Transverse colon (tissue), 4 donors: ENCODE results near the gene DAO. TPM values are rescaled to one million over a fixed set of nuclear protein-coding genes. Genes with fewer than 3 reads are reported as not detected.

Source experiments
- DNase-seq: peaks from one replicate; pipeline ENCODE4 v3.0.0-alpha.2; 2019
- H3K27ac ChIP-seq, 4 donors: fragments of 200-600 bp; sonication (generic); 2 replicates each; pipeline ENCODE4 v1.5.1; 2016 to 2018; ENCODE audit warnings: inconsistent platforms in 4 of 4
- H3K27me3 ChIP-seq: fragments of 200-600 bp; sonication (generic); 2 replicates; pipeline ENCODE4 v1.5.1; 2017; ENCODE audit warnings: inconsistent platforms
- H3K36me3 ChIP-seq, 4 donors: fragments of 200-600 bp; sonication (generic); 2 replicates each; pipeline ENCODE4 v1.5.1; 2017 to 2019; ENCODE audit warnings: inconsistent platforms in 4 of 4
- H3K4me1 ChIP-seq, 4 donors: fragments of 200-600 bp; sonication (generic); 2 replicates each; pipeline ENCODE4 v1.5.1; 2017 to 2020; ENCODE audit warnings: inconsistent platforms in 4 of 4
- H3K4me3 ChIP-seq, 4 donors: fragments of 200-600 bp; sonication (generic); 1 replicate in 1 of 4; 2 replicates in 3 of 4; pipeline versions ENCODE4 v1.5.1 to v1.6.1; 2017 to 2019; ENCODE audit warnings: inconsistent platforms in 4 of 4
- H3K9me3 ChIP-seq, 2 donors: fragments of 200-600 bp; sonication (generic); 2 replicates each; pipeline ENCODE4 v1.5.1; 2017 to 2019; ENCODE audit warnings: inconsistent platforms in 2 of 2
- CTCF ChIP-seq, 5 experiments: fragments of 200-600 bp in 3 of 5; fragments of 450-650 bp in 2 of 5; sonication (generic) in 3 of 5; IDR thresholded peaks; 1 replicate in 2 of 5; 2 replicates in 3 of 5; pipeline ENCODE4 v1.5.1; 2016 to 2017; ENCODE audit warnings: antibody characterized with exemption in 5 of 5, inconsistent platforms in 3 of 5, mild to moderate bottlenecking in 2 of 5, moderate library complexity in 1 of 5
- EP300 ChIP-seq: sonication (generic); formaldehyde crosslinking; IDR thresholded peaks from one replicate; pipeline ENCODE4 v1.6.1; 2017; ENCODE audit warnings: antibody characterized with exemption, low read depth
- POLR2A ChIP-seq: fragments of 450-650 bp; IDR thresholded peaks from one replicate; pipeline ENCODE4 v1.6.1; 2016; ENCODE audit warnings: antibody characterized with exemption, mild to moderate bottlenecking, moderate library complexity
- POLR2AphosphoS5 ChIP-seq, 3 donors: sonication (generic); formaldehyde crosslinking; IDR thresholded peaks; one replicate each; pipeline ENCODE4 v1.6.1; 2016; ENCODE audit warnings: antibody characterized with exemption in 3 of 3
- WGBS, 2 donors: methylation state at CpG; one replicate each; pipeline ENCODE4 v1.1.5; 2018; ENCODE audit warnings: low coverage in 1 of 2; 5-methylcytosine and 5-hydroxymethylcytosine counted together
- in situ Hi-C, 4 donors: fragments of 200-750 bp; cut with MboI; loops; one replicate each; pipeline versions ENCODE4 v1.15.0 to v1.15.1; 2017; ENCODE audit warnings: low sequenced_read_pairs in 3 of 4, low pct_ligation_motif_present in 1 of 4, low pct_unique_long_range_greater_than_20kb in 1 of 4
- intact Hi-C: fragments of 100-400 bp; cut with DNase I; formaldehyde crosslinking; loops from one replicate; pipeline ENCODE4 v1.15.1; 2023; ENCODE audit warnings: low total_unique reads
- total RNA-seq, 4 donors: library from RNA; depleted of rRNA; stranded (reverse); fragments of >200 nt; gene quantifications; one replicate each; pipeline ENCODE4 v1.1.0, GENCODE V29; 2016

DAO gene
- total RNA-seq, 4 donors from 2014 or later = 3.7 to 7.1 (median 4.4) TPM; not detected in 1

- intact Hi-C loops (no loop called here), in situ Hi-C loops (no loop called here)
- H3K4me1 ChIP-seq = peaks cover 0 to 14% (median 2%) of the 10 kb centered on the region in 4 donors
- no peak overlapping the region for H3K27ac ChIP-seq
- H3K9me3 ChIP-seq = no peaks in the 10 kb centered on the region
- H3K4me3 ChIP-seq = no peak overlapping the region
- 24 to 54% methylated on average over 1 of the region's 1 CpG for WGBS, 2 donors
- TF ChIP-seq POLR2AphosphoS5 (IDR thresholded peaks at IDR 0.05) (no peak), CTCF (IDR thresholded peaks at IDR 0.05) (no peak), EP300 (no peak), POLR2A (no peak)
- no peak for DNase-seq
- no peaks in the 10 kb centered on the region for H3K36me3 ChIP-seq
- no peaks in the 10 kb centered on the region for H3K27me3 ChIP-seq
Measured at GRCh38 chr12:108875280-108875679, 4.6 kb upstream of the DAO start.

DNA sequence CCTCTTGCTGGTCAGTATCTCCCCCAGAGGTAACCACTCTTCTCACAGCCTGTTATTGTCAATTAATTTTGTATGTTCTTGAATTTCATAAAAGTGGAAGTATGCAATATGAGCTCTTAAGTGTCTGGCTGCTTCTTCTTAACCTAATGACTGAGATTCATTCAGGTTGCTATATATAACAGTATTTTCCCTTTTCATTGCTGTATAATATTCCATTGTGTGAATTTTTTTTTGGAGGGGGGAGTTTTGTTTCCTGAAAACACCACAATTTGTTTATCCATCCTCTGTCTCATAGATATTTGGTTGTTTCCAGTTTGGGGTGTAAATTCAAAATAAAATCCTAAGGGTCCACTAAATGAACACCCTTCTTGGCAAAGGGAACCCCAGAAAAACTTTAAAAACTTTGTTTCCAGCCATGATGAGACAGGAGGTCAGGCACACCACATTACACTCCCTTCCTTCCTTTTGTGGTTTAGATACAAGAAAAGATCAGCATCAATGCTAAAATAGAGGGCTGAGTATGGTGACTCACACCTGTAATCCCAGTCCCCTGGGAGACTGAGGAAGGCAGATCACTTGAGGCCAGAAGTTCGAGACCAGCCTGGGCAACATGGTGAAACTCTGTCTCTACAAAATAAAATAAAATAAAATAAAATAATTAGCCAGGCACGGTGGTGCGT is 4.1 kb upstream of the DAO start:
- Histone ChIP-seq H3K27ac (no peak overlapping the region), H3K36me3 (no peaks in the 10 kb centered on the region), H3K4me1 (peaks cover 0 to 12% (median 2%) of the 10 kb centered on the region in 4 donors), H3K27me3 (no peaks in the 10 kb centered on the region), H3K9me3 (no peaks in the 10 kb centered on the region), H3K4me3 (no peak overlapping the region)
- intact Hi-C loops = no loop called here
- 66 to 83% methylated on average over 3 of the region's 3 CpGs for WGBS, 2 donors
- no peak for TF ChIP-seq POLR2A
- no peak for TF ChIP-seq CTCF (IDR thresholded peaks at IDR 0.05)
- no peak for TF ChIP-seq EP300
- no peak for TF ChIP-seq POLR2AphosphoS5 (IDR thresholded peaks at IDR 0.05)
- no peak for DNase-seq
- in situ Hi-C loops = no loop called here

GRCh38 chr12:108876550-108876949 is 3.3 kb upstream of the DAO start:
- H3K9me3 ChIP-seq = no peaks in the 10 kb centered on the region
- intact Hi-C loops = no loop called here
- in situ Hi-C loops = no loop called here

DNA sequence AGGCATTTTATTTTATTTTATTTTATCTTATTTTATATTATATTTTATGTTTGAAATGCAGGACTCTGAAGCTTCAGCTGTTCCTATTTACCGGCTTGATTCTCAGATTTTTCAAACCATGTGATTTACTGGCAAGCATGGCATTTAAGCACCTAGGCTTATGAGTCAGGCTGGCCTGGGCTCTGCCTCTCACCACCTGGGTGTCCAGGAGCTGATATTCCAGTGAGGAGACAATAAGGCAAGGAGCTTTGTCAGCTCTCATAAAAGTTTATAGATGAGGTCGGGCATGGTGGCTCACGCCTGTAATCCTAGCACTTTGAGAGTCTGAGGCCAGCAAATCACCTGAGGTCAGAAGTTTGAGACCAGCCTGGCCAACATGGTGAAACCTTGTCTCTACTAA is 2.1 kb downstream of the DAO start:
- in situ Hi-C loops (loop anchor here in 1 of 4 donors (10.0 kb wide), 1 partner anchor 73 kb away; no protein-coding TSS in a partner anchor), intact Hi-C loops (no loop called here)
- Histone ChIP-seq H3K4me3 (no peak overlapping the region), H3K9me3 (no peaks in the 10 kb centered on the region), H3K36me3 (no peaks in the 10 kb centered on the region), H3K4me1 (peaks cover 0 to 7% (median 2%) of the 10 kb centered on the region in 4 donors), H3K27ac (no peak overlapping the region), H3K27me3 (no peaks in the 10 kb centered on the region)
- TF ChIP-seq POLR2AphosphoS5 (IDR thresholded peaks at IDR 0.05) (no peak), POLR2A (no peak), CTCF (IDR thresholded peaks at IDR 0.05) (no peak), EP300 (no peak)
- no peak for DNase-seq
- 47 to 58% methylated on average over 3 of the region's 3 CpGs for WGBS, 2 donors

More at GRCh38 chr12:108876550-108876949, 3.3 kb upstream of the DAO start:
- Histone ChIP-seq H3K36me3 (no peaks in the 10 kb centered on the region), H3K27me3 (no peaks in the 10 kb centered on the region), H3K4me3 (no peak overlapping the region), H3K4me1 (peaks cover 0 to 7% (median 2%) of the 10 kb centered on the region in 4 donors), H3K27ac (no peak overlapping the region)
- 88 to 100% methylated on average over 1 to 3 of the region's 3 CpGs for WGBS, 2 donors
- TF ChIP-seq POLR2A (no peak), CTCF (IDR thresholded peaks at IDR 0.05) (no peak), EP300 (no peak), POLR2AphosphoS5 (IDR thresholded peaks at IDR 0.05) (no peak)
- no peak for DNase-seq
